ENCODE results near the gene AP5S1. TPM values are rescaled to one million over a fixed set of nuclear protein-coding genes. Genes with fewer than 3 reads are reported as not detected.
A peak's percentile ranks its signal among the peaks of the same experiment; 100 is the strongest.

The AP5S1 gene
- polyA plus RNA-seq, 1 donor from 2014 or later: 12.8 TPM

DNA sequence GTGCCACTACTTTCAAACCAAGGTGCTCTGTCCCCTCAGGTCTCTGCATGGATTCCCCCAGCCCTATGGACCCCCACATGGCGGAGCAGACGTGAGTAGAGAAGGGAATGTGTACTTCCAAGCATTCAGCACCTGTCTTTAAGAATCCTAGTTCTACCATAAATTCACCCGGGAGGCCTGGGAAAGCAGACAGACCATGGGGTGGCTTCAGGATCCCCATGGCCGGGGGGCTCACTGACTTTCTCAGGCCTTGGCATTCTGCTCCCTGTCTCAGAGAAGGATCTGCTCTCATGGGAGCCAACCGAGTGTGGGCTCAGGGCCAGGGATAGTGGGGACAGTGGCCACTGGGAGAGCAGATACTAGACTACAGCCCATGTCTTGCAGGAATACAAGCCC, 22.0 kb upstream of the AP5S1 start:
- peaks cover 2% of the 10 kb centered on the region for H3K36me3 Mint-ChIP-seq
- H3K4me1 Mint-ChIP-seq: peaks cover 40 to 48% (median 43%) of the 10 kb centered on the region in 3 donors

DNA sequence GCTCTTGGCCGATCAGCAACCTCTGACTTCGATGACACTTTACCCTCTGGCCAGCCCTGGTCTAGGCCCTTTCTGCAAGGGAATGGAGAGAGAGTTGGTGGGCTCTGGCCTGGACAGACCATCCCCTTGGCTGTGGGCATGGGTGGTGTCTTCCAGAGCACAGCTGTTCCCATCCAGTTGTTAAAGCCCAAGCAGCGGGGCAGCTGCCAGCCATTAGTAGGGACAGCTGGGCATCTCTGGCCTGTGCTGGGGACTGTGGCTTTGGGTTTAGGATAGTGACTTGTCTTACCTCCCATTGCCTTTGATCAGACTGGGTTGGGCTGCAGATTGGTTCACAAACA, 21.5 kb upstream of the AP5S1 start:
- Mint-ChIP-seq H3K9me3 (no peaks in the 10 kb centered on the region), H3K27ac (peak overlapping the region; percentile 95 to 98 (median 98)), H3K4me1 (peaks cover 42 to 49% (median 43%) of the 10 kb centered on the region in 3 donors), H3K36me3 (peaks cover 2% of the 10 kb centered on the region), H3K4me3 (peak overlapping the region; percentile 63 to 91 (median 89)), H3K27me3 (no peaks in the 10 kb centered on the region)

More for the DNA sequence above, 22.0 kb upstream of the AP5S1 start:
- Mint-ChIP-seq H3K27ac (peak overlapping the region; percentile 85 to 98 (median 98)), H3K4me3 (peak overlapping the region; percentile 76 to 91 (median 89)), H3K9me3 (no peaks in the 10 kb centered on the region), H3K27me3 (no peaks in the 10 kb centered on the region)

DNA sequence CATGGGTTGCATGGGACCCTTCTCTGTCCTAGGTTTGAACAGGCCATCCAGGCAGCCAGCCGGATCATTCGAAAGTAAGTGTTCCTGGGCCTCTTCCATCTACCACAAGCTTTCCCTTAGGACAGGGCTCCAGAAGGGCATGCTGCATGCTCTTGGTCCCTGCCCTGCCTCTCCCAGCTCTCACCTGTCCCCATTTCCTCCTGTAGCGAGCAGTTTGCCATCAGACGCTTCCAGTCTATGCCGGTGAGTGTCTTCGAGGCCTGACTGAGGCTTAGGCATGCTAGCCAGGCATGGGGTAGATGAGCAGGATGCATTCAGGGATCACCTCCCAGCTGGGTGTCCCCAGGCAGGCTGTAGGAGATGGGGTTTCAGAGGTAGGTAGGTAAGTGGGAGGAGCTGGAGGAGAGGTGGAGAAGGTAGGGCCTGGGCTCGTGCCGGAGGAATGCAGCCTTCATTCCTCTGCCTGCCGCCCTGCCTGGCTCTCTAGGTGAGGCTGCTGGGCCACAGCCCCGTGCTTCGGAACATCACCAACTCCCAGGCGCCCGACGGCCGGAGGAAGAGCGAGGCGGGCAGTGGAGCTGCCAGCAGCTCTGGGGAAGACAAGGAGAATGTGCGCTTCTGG, 20.0 kb upstream of the AP5S1 start:
- Mint-ChIP-seq H3K9me3 (no peaks in the 10 kb centered on the region), H3K36me3 (peaks cover 4% of the 10 kb centered on the region), H3K4me3 (peak overlapping the region in 3 of 4 donors; percentile 43 to 91 (median 87)), H3K27ac (peak overlapping the region; percentile 95 to 98 (median 98)), H3K4me1 (peaks cover 41 to 48% (median 42%) of the 10 kb centered on the region in 3 donors), H3K27me3 (no peaks in the 10 kb centered on the region)

DNA sequence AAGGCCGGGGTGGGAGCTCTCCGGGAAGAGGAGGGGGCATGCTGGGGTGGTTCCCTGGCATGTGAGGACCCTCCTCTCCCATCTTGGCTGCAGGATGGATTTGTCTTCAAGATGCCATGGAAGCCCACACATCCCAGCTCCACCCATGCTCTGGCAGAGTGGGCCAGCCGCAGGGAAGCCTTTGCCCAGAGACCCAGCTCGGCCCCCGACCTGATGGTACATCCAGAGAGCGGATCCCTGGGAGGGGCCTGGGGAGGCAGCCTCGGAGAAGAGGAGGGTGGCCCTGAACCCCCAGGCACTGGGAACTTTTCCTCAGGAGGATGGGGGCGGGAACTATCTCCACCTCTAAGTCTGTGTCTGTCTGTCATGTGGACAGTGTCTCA, 19.5 kb upstream of the AP5S1 start:
- Mint-ChIP-seq H3K4me1 (peaks cover 37 to 47% (median 37%) of the 10 kb centered on the region in 3 donors), H3K27me3 (no peaks in the 10 kb centered on the region), H3K9me3 (no peaks in the 10 kb centered on the region), H3K27ac (peak overlapping the region in 2 of 3 donors; percentile 95 to 98), H3K4me3 (no peak overlapping the region), H3K36me3 (peaks cover 4% of the 10 kb centered on the region)

DNA sequence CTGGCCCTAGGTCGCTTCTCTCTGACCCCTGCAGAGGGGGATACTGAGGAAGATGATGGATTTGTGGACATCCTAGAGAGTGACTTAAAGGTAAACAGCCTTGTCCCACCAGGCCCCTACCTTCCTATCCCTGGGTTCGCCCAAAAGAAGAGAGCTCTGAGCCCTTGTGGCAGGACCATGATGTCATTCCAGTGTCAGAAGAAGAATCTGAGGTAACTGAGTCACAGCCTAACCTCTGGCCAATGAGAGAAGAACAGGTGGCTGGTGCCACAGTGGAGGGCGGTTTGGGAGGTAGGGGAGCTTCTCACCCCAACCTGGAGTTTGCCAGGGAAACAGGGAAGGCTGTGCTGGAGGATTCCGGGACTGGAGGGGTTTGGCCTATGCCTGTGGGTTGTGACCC, 19.0 kb upstream of the AP5S1 start:
- H3K27ac Mint-ChIP-seq: peak overlapping the region in 1 of 3 donors; percentile 98
- no peak overlapping the region for H3K4me3 Mint-ChIP-seq
- no peaks in the 10 kb centered on the region for H3K9me3 Mint-ChIP-seq
- peaks cover 4% of the 10 kb centered on the region for H3K36me3 Mint-ChIP-seq
- no peaks in the 10 kb centered on the region for H3K27me3 Mint-ChIP-seq
- H3K4me1 Mint-ChIP-seq: peaks cover 34 to 47% (median 37%) of the 10 kb centered on the region in 3 donors

DNA sequence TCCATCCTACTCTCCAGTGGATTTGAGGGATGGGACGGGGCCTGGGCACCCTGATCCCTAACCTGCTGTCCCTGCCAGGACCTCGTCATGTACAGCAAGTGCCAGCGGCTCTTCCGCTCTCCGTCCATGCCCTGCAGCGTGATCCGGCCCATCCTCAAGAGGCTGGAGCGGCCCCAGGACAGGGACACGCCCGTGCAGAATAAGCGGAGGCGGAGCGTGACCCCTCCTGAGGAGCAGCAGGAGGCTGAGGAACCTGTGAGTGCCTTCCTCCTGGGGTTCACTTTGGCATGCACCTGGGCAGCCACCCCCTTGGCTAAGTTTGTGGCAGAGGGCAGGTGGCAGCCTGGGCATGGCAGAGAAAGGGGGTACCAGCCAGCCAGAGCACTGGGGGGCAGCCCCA, 18.5 kb upstream of the AP5S1 start:
- Mint-ChIP-seq H3K9me3 (no peaks in the 10 kb centered on the region), H3K27me3 (no peaks in the 10 kb centered on the region), H3K27ac (no peak overlapping the region), H3K36me3 (peaks cover 4% of the 10 kb centered on the region), H3K4me1 (peaks cover 34 to 46% (median 35%) of the 10 kb centered on the region in 3 donors), H3K4me3 (no peak overlapping the region)

DNA sequence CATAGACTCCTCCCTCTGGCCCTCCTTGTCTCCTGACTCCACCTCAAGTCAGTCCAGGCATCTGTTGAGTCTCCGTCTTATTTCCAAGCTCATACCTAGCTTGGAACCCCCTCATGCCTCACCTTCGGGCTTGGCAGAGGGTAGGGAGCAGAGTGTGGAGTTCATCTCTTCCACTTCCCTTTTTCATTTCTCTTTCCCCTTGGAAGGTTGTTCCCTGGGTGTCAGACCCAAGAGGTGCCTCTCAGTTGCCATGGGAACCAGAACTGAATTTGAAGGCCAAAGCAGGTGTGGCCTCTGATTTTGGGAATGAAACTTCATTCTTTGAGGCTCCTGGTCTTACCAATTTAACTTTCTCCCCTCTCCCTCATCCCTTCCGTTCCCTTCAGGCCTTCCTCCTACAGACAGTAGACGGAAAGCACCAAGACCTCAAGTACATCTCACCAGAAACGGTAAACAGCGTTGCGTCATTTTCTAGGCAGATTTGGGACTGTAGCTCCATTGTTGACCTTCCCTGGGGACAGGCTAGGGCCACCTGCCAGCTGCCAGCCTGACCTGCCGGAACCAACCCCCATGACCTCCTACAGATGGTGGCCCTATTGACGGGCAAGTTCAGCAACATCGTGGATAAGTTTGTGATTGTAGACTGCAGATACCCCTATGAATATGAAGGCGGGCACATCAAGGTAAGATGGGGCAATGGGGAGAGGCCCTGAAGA, 17.7 kb upstream of the AP5S1 start:
- Mint-ChIP-seq H3K4me1 (peaks cover 36 to 39% (median 36%) of the 10 kb centered on the region in 3 donors), H3K9me3 (no peaks in the 10 kb centered on the region), H3K27ac (peak overlapping the region; percentile 31 to 85 (median 71)), H3K27me3 (no peaks in the 10 kb centered on the region), H3K36me3 (peaks cover 4% of the 10 kb centered on the region), H3K4me3 (peak overlapping the region in 1 of 4 donors; percentile 33)

DNA sequence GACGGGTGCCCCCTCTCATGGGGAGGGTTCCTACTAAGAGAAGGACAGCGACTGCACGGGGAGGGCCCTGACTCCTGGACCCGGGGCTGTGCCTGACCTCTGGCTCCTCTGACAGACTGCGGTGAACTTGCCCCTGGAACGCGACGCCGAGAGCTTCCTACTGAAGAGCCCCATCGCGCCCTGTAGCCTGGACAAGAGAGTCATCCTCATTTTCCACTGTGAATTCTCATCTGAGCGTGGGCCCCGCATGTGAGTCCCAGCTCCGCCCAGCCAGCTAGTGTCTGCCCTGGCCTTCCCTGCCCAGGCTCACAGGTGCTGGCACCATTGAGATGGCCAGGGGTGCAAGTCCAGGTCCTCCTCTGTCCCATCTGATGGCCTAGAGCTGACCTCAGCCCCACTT, 17.1 kb upstream of the AP5S1 start:
- Mint-ChIP-seq H3K4me3 (peak overlapping the region in 1 of 4 donors; percentile 84), H3K27ac (peak overlapping the region in 2 of 3 donors; percentile 80 to 85), H3K36me3 (peaks cover 4% of the 10 kb centered on the region), H3K4me1 (peaks cover 30 to 33% (median 30%) of the 10 kb centered on the region in 3 donors), H3K9me3 (no peaks in the 10 kb centered on the region), H3K27me3 (no peaks in the 10 kb centered on the region)

DNA sequence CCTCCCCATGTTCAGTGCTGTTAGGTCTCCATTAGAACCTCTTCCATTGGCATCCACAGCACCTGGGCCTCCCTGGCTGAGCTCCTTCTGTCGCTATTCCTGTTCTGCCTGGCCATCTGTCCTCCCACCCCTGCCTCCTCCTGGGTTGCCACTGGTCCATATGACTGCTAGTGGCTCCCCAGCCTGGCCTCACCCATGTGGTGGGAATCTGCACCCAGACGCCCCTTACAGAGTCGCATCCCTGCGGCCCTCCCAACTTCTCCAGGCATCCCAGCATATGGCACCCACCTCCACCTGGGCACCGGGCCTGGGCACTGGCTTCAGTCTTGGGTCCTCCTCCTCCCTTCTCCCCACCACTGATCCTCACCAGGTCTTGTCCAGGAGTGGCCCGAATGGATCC, 16.5 kb upstream of the AP5S1 start:
- peaks cover 24 to 27% (median 24%) of the 10 kb centered on the region in 3 donors for H3K4me1 Mint-ChIP-seq
- H3K9me3 Mint-ChIP-seq: no peaks in the 10 kb centered on the region
- no peak overlapping the region for H3K4me3 Mint-ChIP-seq
- peak overlapping the region in 2 of 3 donors; percentile 55 to 80 for H3K27ac Mint-ChIP-seq
- peaks cover 4% of the 10 kb centered on the region for H3K36me3 Mint-ChIP-seq
- H3K27me3 Mint-ChIP-seq: no peaks in the 10 kb centered on the region

DNA sequence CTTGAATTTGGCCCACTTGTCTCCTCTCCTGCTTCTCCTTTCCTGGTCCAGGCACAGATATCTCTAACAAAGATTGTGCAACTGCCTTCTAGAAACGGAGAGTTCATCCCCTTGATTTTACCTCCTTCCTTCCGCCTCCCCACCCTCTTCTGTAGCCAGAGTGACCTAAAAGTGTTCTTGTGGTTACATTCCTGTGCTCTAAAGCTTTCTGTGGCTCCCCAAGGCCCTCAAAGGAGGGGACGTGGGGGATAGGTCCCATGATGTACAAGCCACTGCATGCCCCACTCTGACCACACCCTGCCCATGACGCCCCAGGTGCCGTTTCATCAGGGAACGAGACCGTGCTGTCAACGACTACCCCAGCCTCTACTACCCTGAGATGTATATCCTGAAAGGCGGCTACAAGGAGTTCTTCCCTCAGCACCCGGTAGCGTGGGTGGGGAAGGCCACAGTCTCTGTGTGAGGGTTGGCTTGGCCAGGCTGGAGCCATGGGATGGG, 16.0 kb upstream of the AP5S1 start:
- peaks cover 4% of the 10 kb centered on the region for H3K36me3 Mint-ChIP-seq
- no peak overlapping the region for H3K4me3 Mint-ChIP-seq
- no peak overlapping the region for H3K27ac Mint-ChIP-seq
- no peaks in the 10 kb centered on the region for H3K27me3 Mint-ChIP-seq
- peaks cover 20 to 23% (median 21%) of the 10 kb centered on the region in 3 donors for H3K4me1 Mint-ChIP-seq
- no peaks in the 10 kb centered on the region for H3K9me3 Mint-ChIP-seq

DNA sequence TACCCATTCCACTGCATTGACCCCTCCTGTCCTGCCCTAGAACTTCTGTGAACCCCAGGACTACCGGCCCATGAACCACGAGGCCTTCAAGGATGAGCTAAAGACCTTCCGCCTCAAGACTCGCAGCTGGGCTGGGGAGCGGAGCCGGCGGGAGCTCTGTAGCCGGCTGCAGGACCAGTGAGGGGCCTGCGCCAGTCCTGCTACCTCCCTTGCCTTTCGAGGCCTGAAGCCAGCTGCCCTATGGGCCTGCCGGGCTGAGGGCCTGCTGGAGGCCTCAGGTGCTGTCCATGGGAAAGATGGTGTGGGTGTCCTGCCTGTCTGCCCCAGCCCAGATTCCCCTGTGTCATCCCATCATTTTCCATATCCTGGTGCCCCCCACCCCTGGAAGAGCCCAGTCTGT, 15.6 kb upstream of the AP5S1 start:
- H3K4me1 Mint-ChIP-seq: peaks cover 15 to 18% (median 17%) of the 10 kb centered on the region in 3 donors
- H3K27ac Mint-ChIP-seq: peak overlapping the region in 1 of 3 donors; percentile 45
- no peaks in the 10 kb centered on the region for H3K9me3 Mint-ChIP-seq
- H3K4me3 Mint-ChIP-seq: no peak overlapping the region
- peaks cover 4% of the 10 kb centered on the region for H3K36me3 Mint-ChIP-seq
- H3K27me3 Mint-ChIP-seq: no peaks in the 10 kb centered on the region

DNA sequence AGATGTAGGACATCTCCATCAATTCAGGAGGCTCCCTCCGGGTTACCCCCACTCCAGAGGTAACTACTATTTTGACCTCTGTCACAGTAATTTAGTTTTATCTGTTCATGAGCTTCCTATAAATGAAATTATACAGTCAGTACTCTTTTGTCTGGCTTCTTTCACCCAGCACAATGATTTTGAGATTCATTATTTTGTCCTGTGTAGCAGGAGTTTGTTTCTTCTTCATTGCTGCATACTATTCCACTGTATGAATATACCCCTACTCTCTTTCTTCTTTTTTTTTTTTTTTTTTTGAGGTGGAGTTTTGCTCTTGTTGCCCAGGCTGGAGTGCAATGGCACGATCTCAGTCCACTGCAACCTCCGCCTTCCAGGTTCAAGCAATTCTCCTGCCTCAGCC, 11.8 kb upstream of the AP5S1 start:
- Mint-ChIP-seq H3K27me3 (no peaks in the 10 kb centered on the region), H3K4me1 (peaks cover 11 to 16% (median 14%) of the 10 kb centered on the region in 3 donors), H3K4me3 (no peak overlapping the region), H3K9me3 (no peaks in the 10 kb centered on the region), H3K27ac (no peak overlapping the region), H3K36me3 (peaks cover 2% of the 10 kb centered on the region)

DNA sequence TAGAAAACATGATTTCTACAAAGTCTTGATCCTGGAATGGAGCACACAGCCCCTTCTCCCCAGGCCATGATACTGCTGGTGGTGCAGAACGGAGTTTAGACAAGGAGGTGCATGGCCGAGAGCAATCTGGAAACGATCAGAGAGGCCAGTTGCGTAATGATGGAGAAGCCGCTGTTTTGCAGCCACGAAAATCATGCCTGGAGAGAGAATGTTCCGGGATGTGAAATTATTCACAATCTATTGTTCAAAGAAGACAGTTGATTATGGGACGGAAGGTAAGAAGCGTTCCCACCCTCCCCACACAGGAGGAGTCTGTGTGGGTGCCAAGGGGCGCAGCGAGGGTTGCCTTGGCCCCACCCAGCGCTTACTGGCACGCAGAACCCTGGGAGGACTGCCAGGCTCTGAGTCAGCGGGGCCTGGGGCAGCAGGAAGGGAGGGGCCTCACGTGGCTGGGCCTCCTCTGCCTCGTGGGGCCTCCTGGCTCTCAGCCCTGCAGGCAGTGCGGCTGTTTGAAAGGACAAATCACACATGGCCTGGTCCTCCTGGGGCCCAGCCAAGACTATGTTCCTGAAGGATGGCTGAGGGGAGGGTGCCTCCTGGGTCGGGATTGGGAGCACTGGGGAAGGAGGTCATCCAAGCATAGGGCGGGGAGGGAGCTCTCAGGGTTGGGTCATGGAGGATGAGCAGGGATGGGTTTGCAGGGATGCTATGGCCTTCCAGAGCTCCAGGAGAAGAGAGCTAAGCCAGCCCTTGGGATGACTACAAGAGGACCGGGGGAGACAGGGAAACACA, 8.7 kb upstream of the AP5S1 start:
- H3K27me3 Mint-ChIP-seq: no peaks in the 10 kb centered on the region
- H3K9me3 Mint-ChIP-seq: no peaks in the 10 kb centered on the region
- H3K4me1 Mint-ChIP-seq: peaks cover 12 to 17% (median 14%) of the 10 kb centered on the region in 3 donors
- no peaks in the 10 kb centered on the region for H3K36me3 Mint-ChIP-seq
- H3K27ac Mint-ChIP-seq: peak overlapping the region; percentile 65 to 75 (median 72)
- H3K4me3 Mint-ChIP-seq: peak overlapping the region; percentile 24 to 87 (median 71)

DNA sequence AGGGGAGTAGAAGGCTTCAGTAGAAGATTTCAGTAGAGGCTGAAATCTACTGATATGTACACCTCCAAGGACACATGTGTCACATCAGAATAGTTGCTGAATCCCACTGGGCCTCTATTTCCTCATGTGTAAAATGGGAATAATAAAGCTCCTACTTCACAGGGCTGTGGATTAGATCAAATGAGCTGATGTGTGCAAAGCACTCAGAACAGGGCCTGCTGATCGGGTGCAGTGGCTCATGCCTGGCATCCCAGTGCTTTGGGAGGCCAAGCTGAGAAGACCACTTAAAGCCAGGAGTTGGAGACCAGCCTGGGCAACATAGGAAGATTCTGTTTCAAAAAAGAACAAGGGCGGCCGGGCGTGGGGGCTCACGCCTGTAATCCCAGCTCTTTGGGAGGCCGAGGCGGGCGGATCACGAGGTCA, 8.1 kb upstream of the AP5S1 start:
- no peaks in the 10 kb centered on the region for H3K9me3 Mint-ChIP-seq
- H3K27me3 Mint-ChIP-seq: no peaks in the 10 kb centered on the region
- no peaks in the 10 kb centered on the region for H3K36me3 Mint-ChIP-seq
- peak overlapping the region in 2 of 3 donors; percentile 65 to 75 for H3K27ac Mint-ChIP-seq
- H3K4me1 Mint-ChIP-seq: peaks cover 10 to 14% (median 12%) of the 10 kb centered on the region in 3 donors
- peak overlapping the region in 3 of 4 donors; percentile 24 to 45 (median 33) for H3K4me3 Mint-ChIP-seq
